ENCODE measurements around the gene PPP3R1.

DNA sequence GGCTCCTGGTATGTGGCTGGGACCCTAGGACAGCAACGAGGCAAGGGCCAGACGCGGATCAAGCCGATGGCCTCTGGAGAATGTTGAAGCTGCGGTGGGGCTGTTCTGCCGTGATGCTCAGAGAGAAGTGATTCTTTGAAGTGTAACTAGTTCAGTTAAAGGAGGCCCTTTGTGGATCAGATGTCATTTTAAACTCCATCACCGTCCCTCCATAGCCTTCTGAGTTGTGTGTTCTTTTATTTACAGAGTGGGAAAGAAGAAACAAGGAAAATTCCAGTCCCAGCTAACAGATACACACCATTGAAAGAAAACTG lies 94.2 kb downstream of the PPP3R1 start:
- TF ChIP-seq, protein P1, sequence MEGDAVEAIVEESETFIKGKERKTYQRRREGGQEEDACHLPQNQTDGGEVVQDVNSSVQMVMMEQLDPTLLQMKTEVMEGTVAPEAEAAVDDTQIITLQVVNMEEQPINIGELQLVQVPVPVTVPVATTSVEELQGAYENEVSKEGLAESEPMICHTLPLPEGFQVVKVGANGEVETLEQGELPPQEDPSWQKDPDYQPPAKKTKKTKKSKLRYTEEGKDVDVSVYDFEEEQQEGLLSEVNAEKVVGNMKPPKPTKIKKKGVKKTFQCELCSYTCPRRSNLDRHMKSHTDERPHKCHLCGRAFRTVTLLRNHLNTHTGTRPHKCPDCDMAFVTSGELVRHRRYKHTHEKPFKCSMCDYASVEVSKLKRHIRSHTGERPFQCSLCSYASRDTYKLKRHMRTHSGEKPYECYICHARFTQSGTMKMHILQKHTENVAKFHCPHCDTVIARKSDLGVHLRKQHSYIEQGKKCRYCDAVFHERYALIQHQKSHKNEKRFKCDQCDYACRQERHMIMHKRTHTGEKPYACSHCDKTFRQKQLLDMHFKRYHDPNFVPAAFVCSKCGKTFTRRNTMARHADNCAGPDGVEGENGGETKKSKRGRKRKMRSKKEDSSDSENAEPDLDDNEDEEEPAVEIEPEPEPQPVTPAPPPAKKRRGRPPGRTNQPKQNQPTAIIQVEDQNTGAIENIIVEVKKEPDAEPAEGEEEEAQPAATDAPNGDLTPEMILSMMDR (IDR thresholded peaks at IDR 0.05; ENCODE audit: insufficient read depth, low read length, poor library complexity, severe bottlenecking), result no peak
- TF ChIP-seq EZH2phosphoT487 (conservative IDR thresholded peaks at IDR 0.05; ENCODE audit: low read length), result no peak

All from SU-DHL-6 (cell line).